ENCODE measurements around the gene BANK1. TPM values are rescaled to one million over a fixed set of nuclear protein-coding genes. Genes with fewer than 3 reads are reported as not detected.

BANK1 gene
- total RNA-seq, 1 donor from 2014 or later, result 0.22 TPM

DNA sequence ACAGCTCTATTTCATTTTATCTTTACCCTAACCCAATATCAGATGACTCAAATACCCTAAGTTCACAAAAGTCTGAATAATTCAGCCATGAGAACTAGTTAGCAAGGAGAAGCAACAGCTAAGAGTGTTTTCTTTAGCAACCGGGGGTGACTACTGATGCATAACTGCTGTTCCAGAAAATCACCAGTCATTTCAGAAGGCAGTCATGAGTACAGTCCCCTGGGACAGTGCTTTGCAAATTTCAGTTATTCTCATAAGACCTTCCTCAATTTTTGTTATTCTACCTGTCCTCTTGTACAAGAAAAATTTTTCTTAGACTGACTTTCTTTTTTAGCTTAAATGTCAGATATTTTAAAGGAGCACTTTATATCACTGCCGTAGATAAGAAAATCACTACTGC is 16.4 kb downstream of the BANK1 start:
- DNase-seq (ENCODE audit: low spot score), result no peak
- intact Hi-C loops (cut with DNase I), result no loop called here

DNA sequence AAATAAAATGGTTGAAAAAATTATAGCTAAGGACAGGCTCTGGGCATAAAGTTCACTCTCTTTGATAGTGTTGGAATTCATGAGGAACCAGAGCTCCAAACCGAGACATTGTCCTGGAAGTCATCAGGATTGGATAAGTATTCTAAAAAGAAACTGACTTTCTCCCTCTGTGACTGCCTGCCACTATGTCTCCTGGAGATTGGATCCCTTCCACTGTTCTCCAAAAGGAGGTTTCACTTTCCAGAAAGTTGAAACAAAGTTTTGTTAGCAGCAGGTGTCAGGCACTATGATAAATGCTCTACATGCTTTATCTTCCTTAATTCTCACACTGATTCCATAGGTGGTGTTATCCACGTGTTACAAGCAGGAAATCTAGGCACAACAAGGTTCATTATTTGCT is 16.8 kb downstream of the BANK1 start:
- intact Hi-C loops (cut with DNase I), result no loop called here
- no peak for DNase-seq (ENCODE audit: low spot score)

DNA sequence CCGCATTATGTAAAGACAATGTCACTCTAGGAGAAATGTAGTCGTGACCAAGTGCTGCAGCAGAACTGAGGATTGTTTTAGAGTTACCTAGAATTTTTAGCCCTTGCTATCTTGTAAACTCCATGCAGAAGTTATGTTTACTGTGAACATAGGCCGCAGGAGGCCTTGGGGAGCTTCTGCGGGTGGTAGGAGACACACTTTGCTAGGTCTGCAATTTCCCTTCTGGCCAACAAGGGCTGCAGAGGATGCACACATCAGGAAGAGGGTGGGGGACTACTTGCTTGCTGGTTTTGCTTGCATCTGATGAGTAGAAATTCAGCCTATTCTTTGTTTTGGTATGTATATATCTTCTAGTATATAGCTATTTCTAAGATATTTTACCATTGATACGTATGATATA is 23.1 kb downstream of the BANK1 start:
- no peak for DNase-seq (ENCODE audit: low spot score)
- intact Hi-C loops (cut with DNase I), result no loop called here

- intact Hi-C loops (cut with DNase I), result no loop called here
- DNase-seq (ENCODE audit: low spot score), result no peak
These were observed 27.8 kb downstream of the BANK1 start for GRCh38 chr4:101818362-101818761.

DNA sequence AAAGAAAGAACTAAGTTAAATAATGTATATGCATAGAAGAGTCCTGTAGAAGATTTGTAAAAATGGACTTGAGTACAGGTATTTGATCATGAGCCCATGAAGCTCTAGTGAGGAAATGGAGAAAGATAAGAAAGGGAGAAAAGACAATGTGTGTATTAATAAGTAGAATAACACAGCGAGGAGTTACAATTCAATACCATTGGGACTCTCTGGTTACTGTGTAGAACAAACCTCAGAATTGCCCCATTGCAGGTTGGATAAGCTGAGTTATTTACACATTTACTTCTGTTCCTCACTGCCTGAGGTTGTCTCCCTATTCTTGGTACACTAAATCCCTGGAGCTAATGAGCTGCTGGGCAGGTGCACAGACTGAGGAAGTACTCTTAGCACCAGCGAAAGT is 33.3 kb downstream of the BANK1 start:
- DNase-seq (ENCODE audit: low spot score), result no peak
- intact Hi-C loops (cut with DNase I), result no loop called here

DNA sequence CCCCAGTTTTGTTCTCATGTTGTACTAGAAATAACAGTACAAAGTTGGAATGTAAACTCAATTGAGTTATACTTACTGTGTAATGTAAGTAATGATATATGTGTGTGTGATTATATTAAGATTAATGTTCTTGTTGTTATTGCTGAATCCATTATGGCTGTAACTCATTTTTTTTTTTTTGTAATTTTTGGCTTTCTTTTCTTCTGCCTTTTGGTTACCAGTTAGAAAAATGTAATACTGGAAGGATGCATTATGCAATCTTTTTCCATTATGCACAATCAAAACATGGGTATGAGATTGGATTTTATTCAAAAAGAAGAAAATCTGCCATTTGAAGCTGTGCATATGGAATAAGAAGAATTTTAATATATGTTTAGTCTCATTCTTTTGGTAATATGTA is 34.0 kb downstream of the BANK1 start:
- intact Hi-C loops (cut with DNase I), result no loop called here
- no peak for DNase-seq (ENCODE audit: low spot score)

DNA sequence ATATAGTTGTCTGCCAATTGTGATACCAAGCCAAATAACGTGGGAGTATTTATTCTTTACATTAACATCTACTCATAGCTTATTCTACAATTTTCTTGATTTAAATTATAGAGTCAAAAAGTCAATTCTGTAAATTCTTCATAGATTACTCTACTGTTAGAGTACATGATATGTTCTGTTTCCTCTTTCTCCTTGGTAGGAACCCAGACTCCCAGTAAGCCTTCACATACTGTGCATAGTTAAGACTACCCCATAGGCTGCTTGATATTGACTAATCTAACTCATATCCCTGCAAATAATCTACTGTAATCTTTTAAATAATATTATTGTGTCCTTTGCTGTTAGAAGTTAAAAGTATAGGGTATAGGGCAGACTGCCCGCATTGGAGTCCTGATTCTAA is 35.4 kb downstream of the BANK1 start:
- DNase-seq (ENCODE audit: low spot score), result no peak
- intact Hi-C loops (cut with DNase I), result no loop called here

- no peak for DNase-seq (ENCODE audit: low spot score)
- intact Hi-C loops (cut with DNase I), result no loop called here
These were observed 41.3 kb downstream of the BANK1 start for GRCh38 chr4:101831816-101832215.

DNA sequence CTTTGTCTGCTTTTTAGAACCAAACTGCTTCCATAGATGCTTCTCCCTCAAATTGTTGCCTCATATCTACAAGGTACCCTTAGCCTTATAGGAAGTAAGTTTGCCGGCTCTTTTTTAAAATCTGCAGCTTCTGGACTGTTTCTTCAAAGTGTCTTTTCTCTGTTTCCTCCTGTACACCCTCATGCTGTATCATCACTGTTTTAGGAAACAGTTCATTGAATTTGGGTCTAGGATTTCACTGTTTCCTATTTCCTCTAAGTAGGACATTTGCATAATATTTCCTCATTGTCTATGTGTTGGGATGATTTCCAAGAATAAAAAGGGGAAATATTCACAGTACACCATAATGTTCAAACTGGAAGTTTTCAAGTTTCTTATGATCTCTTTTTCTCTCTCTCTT is 43.0 kb downstream of the BANK1 start:
- intact Hi-C loops (cut with DNase I), result no loop called here
- DNase-seq (ENCODE audit: low spot score), result no peak

DNA sequence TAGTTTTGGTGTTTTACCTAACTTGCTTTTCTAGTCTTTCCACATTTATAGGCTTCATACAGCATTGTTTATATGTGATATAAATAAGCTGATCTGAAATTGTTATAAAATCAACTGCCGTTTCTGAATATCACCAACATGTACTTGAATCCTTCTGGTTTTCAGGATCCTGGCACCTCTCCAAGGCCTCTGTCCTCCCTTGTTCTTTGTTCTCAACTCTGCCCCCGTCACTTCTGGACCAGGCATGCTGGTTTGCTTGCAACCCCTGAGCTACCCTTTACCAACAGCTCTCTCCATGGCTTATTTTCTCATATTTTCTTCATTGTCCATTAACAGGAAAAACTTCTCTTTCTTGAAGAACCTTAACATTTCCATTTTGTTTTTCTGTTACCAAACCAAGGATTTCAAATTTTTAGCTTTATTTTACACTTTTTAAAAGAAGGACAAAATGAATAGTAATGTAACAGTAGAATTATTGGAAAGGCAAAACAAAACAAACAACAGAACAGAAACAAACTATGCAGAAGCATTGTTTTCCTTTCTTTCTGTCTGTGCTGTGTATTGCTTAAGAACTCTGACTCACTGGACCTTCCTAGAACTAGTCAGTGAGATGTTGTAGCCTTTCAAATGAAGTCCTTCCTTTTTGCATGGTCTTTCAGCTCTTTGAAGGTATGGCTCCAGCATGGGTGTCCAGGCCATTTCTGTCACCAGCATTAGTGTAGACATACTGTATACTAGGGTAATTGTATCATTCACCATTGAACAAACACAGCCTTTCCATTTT is 44.8 kb downstream of the BANK1 start:
- intact Hi-C loops (cut with DNase I), result no loop called here
- DNase-seq (ENCODE audit: low spot score), result no peak

- no peak for DNase-seq (ENCODE audit: low spot score)
- intact Hi-C loops (cut with DNase I), result no loop called here
These were observed 52.5 kb downstream of the BANK1 start for GRCh38 chr4:101843054-101843453.

GRCh38 chr4:101846550-101846949 is 56.0 kb downstream of the BANK1 start:
- no peak for DNase-seq (ENCODE audit: low spot score)
- intact Hi-C loops (cut with DNase I), result no loop called here

DNA sequence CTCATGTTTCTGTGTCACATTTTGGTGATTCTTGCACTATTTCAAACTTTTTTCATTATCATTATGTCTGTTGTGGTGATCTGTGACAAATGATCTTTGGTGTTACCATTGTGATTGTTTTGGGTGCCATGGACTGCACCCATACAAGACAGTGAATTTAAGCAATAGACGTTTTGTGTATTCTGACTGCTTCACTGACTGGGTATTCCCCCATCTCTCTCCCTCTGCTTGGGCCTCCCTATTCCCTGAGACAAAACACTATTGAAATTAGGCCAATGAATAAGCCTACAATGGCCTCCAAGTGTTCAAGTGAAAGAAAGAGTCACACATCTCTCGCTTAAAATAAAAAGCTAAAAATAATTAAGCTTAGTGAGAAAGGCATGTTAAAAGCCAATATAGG is 60.2 kb downstream of the BANK1 start:
- intact Hi-C loops (cut with DNase I), result no loop called here
- DNase-seq (ENCODE audit: low spot score), result no peak

DNA sequence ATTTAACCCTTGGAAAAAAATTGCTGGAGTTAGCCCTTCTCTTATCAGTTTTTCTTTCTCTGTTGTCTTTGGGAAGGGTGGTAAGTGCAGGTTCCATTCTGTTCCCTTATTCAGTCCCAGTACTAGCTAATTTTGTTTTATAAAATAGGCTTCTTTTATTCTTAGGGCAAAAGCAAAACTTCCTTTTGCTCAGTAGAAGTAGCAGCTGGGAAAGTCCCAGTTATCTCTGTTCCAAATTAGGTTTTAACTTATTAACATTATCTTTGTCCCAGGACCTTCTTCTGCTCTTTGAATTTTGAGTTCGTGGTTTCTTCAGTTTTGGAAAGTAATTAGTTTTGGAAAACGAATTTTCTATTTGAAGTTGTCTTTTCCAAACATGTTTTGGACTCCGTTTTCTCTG is 61.1 kb downstream of the BANK1 start:
- intact Hi-C loops (cut with DNase I), result no loop called here
- no peak for DNase-seq (ENCODE audit: low spot score)

DNA sequence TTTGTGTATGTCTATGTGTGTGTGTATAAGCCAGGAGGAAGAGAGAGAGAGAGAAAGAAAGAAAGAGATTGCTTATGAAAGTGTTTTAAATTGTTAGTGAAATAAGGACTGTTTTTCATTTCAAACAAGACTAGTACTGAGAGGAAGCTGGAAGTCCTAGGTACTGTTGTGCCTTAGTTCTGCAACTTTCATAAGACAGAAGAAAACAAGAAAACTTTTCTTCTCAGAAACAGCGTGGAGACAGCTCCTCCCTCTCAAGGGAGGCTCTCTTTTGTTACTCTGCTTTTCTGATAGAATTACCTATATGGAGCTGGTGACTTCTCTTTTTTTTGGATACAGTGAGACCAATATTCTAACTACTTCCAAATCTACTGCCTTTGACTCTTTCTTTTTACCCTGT is 62.5 kb downstream of the BANK1 start:
- intact Hi-C loops (cut with DNase I), result no loop called here
- no peak for DNase-seq (ENCODE audit: low spot score)

- no peak for DNase-seq (ENCODE audit: low spot score)
- intact Hi-C loops (cut with DNase I), result no loop called here
These were observed 63.2 kb downstream of the BANK1 start for GRCh38 chr4:101853691-101854090.

DNA sequence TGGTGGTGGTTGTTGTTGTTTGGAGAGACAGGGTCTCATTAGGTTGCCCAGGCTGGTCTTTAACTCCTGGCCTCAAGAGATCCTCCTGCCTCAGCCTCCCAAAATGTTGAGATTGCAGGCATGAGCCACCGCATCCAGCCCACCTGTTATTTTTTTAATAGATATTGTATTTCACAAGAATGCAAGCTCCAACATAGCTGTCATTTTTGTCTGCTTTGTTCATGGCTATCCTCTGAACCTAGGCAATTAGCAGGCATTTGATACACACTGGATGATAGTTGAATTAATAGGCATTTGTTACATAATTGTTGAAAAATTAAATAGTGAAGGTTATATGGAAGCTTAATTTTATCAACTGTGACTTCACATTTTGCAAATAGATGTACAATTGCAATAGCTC is 64.7 kb downstream of the BANK1 start:
- no peak for DNase-seq (ENCODE audit: low spot score)
- intact Hi-C loops (cut with DNase I), result no loop called here

DNA sequence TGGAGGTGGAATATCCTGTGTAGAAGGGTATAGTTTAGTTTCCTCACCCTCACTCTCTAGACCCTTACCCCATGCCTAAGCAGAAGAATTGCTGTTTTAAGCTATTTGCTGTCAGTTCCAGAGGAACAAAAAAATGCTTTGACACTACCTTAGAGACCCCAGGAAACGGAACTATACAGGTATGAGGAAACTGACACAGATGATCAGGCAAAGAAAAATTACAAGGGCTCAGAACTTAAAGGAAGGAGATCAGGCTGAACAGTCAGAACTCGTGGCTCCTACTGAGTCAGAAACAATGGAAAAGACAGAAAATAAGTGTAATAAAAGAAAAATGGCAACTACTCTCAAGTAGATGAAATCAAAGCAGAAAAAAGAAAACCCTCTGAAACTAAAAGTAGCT is 65.6 kb downstream of the BANK1 start:
- no peak for DNase-seq (ENCODE audit: low spot score)
- intact Hi-C loops (cut with DNase I), result no loop called here

DNA sequence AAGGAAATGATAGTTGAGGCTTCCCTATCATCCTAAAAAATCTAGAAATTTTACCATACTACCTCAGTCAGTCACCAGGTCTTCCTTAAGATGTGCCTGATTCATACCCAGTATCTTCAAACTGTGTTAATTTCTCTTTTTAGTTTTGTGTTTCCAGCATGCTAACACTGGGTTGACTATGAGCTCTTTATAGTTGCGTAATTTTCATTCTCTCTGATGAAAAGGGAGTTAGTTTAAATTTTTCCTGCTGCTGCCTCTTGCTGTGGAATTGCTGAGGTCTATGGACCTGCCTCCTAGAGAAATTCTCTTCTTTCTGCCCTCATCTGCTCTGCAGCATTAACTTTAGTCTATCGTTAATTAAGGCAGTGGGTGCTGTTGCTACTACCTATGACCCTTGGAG is 66.6 kb downstream of the BANK1 start:
- no peak for DNase-seq (ENCODE audit: low spot score)
- intact Hi-C loops (cut with DNase I), result no loop called here

DNA sequence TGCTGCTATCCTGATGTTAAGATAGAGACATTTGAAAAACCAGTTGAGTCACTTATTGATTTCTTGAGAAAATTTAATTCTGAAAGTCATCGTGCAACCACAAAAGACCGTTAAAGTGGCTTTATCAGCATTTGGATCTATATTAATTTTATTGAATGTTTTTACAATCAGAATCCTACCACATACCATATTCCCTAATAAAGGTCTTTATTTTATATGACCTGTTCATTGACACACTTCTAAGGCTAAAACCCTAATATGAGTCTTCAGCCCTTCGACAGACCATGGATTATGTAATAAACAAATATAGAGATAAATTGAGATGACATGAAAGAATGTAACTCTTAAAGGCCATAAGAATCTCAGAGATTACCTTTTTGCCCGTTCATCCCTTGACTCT is 68.1 kb downstream of the BANK1 start:
- intact Hi-C loops (cut with DNase I), result no loop called here

DNA sequence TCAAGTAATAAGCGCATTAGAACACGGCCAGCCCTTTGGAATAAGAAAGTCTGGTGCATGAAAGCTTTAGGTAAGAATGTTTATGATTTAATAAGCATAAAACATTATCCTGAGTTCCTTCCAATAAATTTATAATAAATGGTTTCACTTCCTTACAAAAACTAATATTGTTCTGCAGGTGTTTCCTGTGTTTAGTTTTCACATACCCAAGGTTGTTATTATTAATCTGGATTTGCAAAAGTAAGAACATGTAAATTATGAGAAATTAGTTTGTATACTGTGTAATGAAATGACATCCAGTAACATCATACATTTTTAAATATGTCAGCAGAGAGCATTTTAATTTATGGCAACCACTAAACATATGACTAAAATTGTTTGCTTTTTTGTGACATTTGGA is 72.1 kb downstream of the BANK1 start:
- DNase-seq (ENCODE audit: low spot score), result no peak
- intact Hi-C loops (cut with DNase I), result no loop called here

More for the DNA sequence above, 68.1 kb downstream of the BANK1 start:
- DNase-seq (ENCODE audit: low spot score), result no peak

GRCh38 chr4:101864660-101865059 is 74.1 kb downstream of the BANK1 start:
- intact Hi-C loops (cut with DNase I), result no loop called here
- no peak for DNase-seq (ENCODE audit: low spot score)

Data from cardiac septum (tissue), 1 donor.